Smooth muscle cell (in vitro differentiated cells): Measurements from ENCODE around the gene STARD10. TPM values are rescaled to one million over a fixed set of nuclear protein-coding genes. Genes with fewer than 3 reads are reported as not detected.

Experiments used
- DNase-seq: peaks from one replicate; lab custom pipeline; 2025; ENCODE audit not compliant: unreplicated experiment; lab: John Stamatoyannopoulos, UW
- H2AFZ ChIP-seq: fragments of 200-600 bp; sonication (generic); 2 replicates; pipeline ENCODE4 v1.6.0; 2016; ENCODE audit warnings: antibody characterized with exemption, low read depth, mild to moderate bottlenecking
- H3F3A ChIP-seq: fragments of 200-600 bp; sonication (generic); 2 replicates; pipeline ENCODE4 v1.6.0; 2017; ENCODE audit warnings: antibody characterized with exemption, low read depth
- H3K27ac ChIP-seq: fragments of 200-600 bp; sonication (generic); 2 replicates; pipeline ENCODE4 v1.5.1; 2016; ENCODE audit warnings: low read depth, mild to moderate bottlenecking
- H3K27me3 ChIP-seq: fragments of 200-600 bp; sonication (generic); 2 replicates; pipeline ENCODE4 v1.6.1; 2016; ENCODE audit warnings: low read depth, mild to moderate bottlenecking
- H3K36me3 ChIP-seq: fragments of 200-600 bp; sonication (generic); 2 replicates; pipeline ENCODE4 v1.5.1; 2016; ENCODE audit warnings: low read depth
- H3K4me1 ChIP-seq: fragments of 200-600 bp; sonication (generic); 2 replicates; pipeline ENCODE4 v1.5.1; 2016; ENCODE audit warnings: low read depth
- H3K4me2 ChIP-seq: fragments of 200-600 bp; sonication (generic); 2 replicates; pipeline ENCODE4 v1.6.0; 2016; ENCODE audit warnings: mild to moderate bottlenecking
- H3K4me3 ChIP-seq: fragments of 200-600 bp; sonication (generic); 2 replicates; pipeline ENCODE4 v1.5.1; 2016; ENCODE audit warnings: mild to moderate bottlenecking
- H3K79me2 ChIP-seq: fragments of 200-600 bp; sonication (generic); 2 replicates; pipeline ENCODE4 v1.6.0; 2016; ENCODE audit warnings: low read depth, mild to moderate bottlenecking
- H3K9ac ChIP-seq: fragments of 200-600 bp; sonication (generic); 2 replicates; pipeline ENCODE4 v1.6.0; 2016; ENCODE audit warnings: low read depth
- H3K9me3 ChIP-seq: fragments of 200-600 bp; sonication (generic); replicated peaks from 2 replicates; pipeline ENCODE4 v1.5.1; 2016; ENCODE audit warnings: low read depth
- H4K20me1 ChIP-seq: fragments of 200-600 bp; sonication (generic); 2 replicates; pipeline ENCODE4 v1.6.0; 2016; ENCODE audit warnings: low read depth
- CTCF ChIP-seq: fragments of 200-600 bp; sonication (generic); IDR thresholded peaks from 2 replicates; pipeline ENCODE4 v1.5.1; 2017; ENCODE audit warnings: borderline replicate concordance, mild to moderate bottlenecking, antibody characterized with exemption; ENCODE audit not compliant: insufficient read depth, poor library complexity, severe bottlenecking
- WGBS: methylation state at CpG from one replicate; pipeline ENCODE4 v1.1.7; 2016; ENCODE audit warnings: low lambda C conversion rate; 5-methylcytosine and 5-hydroxymethylcytosine counted together
- polyA plus RNA-seq: library from polyadenylated mRNA; unstranded; fragments of >200 nt; fragmentation: Nextera tagmentation; extraction: Ambion mirVana; gene quantifications from 2 replicates; pipeline ENCODE4 v1.2.1, GENCODE V29; 2016
- total RNA-seq: library from RNA; depleted of rRNA; stranded (reverse); fragments of >200 nt; gene quantifications from 2 replicates; pipeline ENCODE4 v1.2.3, GENCODE V29; 2014

Gene STARD10
- total and polyA plus RNA-seq, 2 experiments from 2014 or later: 87.7 to 130 TPM

GRCh38 chr11:72777755-72778278, 16.0 kb downstream of the STARD10 start:
- Histone ChIP-seq H3K79me2 (peaks cover 10% of the 10 kb centered on the region), H3K9ac (no peak overlapping the region), H3K4me3 (no peak overlapping the region), H4K20me1 (peaks cover 9% of the 10 kb centered on the region), H3K27me3 (no peaks in the 10 kb centered on the region), H3K4me2 (no peak overlapping the region), H3K27ac (no peak overlapping the region), H2AFZ (no peak overlapping the region), H3K36me3 (no peaks in the 10 kb centered on the region), H3K9me3 (no peaks in the 10 kb centered on the region), H3K4me1 (peaks cover 23% of the 10 kb centered on the region), H3F3A (peaks cover 14% of the 10 kb centered on the region)
- TF ChIP-seq CTCF: no peak
- WGBS: 73% methylated on average over 5 of the region's 5 CpGs
- DNase-seq: no peak

GRCh38 chr11:72776844-72777754, 16.7 kb downstream of the STARD10 start:
- no peak for TF ChIP-seq CTCF
- Histone ChIP-seq H3K9ac (no peak overlapping the region), H3K4me2 (no peak overlapping the region), H3K4me1 (peaks cover 23% of the 10 kb centered on the region), H2AFZ (no peak overlapping the region), H3K27me3 (no peaks in the 10 kb centered on the region), H3F3A (peaks cover 17% of the 10 kb centered on the region), H3K9me3 (no peaks in the 10 kb centered on the region), H3K36me3 (no peaks in the 10 kb centered on the region), H3K4me3 (no peak overlapping the region), H3K79me2 (peaks cover 10% of the 10 kb centered on the region), H3K27ac (no peak overlapping the region), H4K20me1 (peaks cover 9% of the 10 kb centered on the region)
- DNase-seq: no peak
- WGBS: 84% methylated on average over 7 of the region's 7 CpGs

GRCh38 chr11:72776117-72776843, 17.6 kb downstream of the STARD10 start:
- Histone ChIP-seq H3K27ac (peak overlapping the region; percentile 3), H3K9me3 (no peaks in the 10 kb centered on the region), H3K4me3 (no peak overlapping the region), H3K4me1 (peaks cover 19% of the 10 kb centered on the region), H3K9ac (no peak overlapping the region), H2AFZ (no peak overlapping the region), H3F3A (peaks cover 18% of the 10 kb centered on the region), H3K27me3 (no peaks in the 10 kb centered on the region), H3K79me2 (peaks cover 10% of the 10 kb centered on the region), H3K4me2 (no peak overlapping the region), H4K20me1 (peaks cover 9% of the 10 kb centered on the region), H3K36me3 (no peaks in the 10 kb centered on the region)
- WGBS: 89% methylated on average over 9 of the region's 9 CpGs
- TF ChIP-seq CTCF: no peak
- DNase-seq: no peak
